Retinal pigment epithelial cell (primary cell): ENCODE data around the gene TWF2.

Experiments
- DNase-seq: peaks from one replicate; pipeline ENCODE4 v3.0.0-alpha.2; 2010; ENCODE audit warnings: low read depth
- H3K4me3 ChIP-seq: 2 replicates; pipeline ENCODE4 v1.5.1; 2011; ENCODE audit warnings: mild to moderate bottlenecking, low read length, control low read depth, moderate library complexity
- CTCF ChIP-seq: conservative IDR thresholded peaks from 2 replicates; pipeline ENCODE4 v1.5.1; 2011; ENCODE audit warnings: low read depth, low read length, control low read depth, inconsistent platforms

Gene TWF2

GRCh38 chr3:52257911-52258310 lies 19.0 kb upstream of the TWF2 start:
- no peak for TF ChIP-seq CTCF
- DNase-seq: no peak
- H3K4me3 ChIP-seq: no peak overlapping the region

- no peak overlapping the region for H3K4me3 ChIP-seq
- no peak for TF ChIP-seq CTCF
- DNase-seq: no peak
Measured at GRCh38 chr3:52256622-52257021, 17.7 kb upstream of the TWF2 start.

- TF ChIP-seq CTCF: no peak
- H3K4me3 ChIP-seq: no peak overlapping the region
- DNase-seq: no peak
Measured at GRCh38 chr3:52256159-52256558, 17.2 kb upstream of the TWF2 start.

GRCh38 chr3:52254608-52255007 lies 15.7 kb upstream of the TWF2 start:
- no peak for DNase-seq
- TF ChIP-seq CTCF: no peak
- no peak overlapping the region for H3K4me3 ChIP-seq

GRCh38 chr3:52253314-52254304 lies 14.7 kb upstream of the TWF2 start:
- no peak for TF ChIP-seq CTCF
- H3K4me3 ChIP-seq: no peak overlapping the region

GRCh38 chr3:52250122-52250521 lies 11.2 kb upstream of the TWF2 start:
- H3K4me3 ChIP-seq: no peak overlapping the region
- TF ChIP-seq CTCF: no peak
- DNase-seq: no peak

More at GRCh38 chr3:52253314-52254304, 14.7 kb upstream of the TWF2 start:
- no peak for DNase-seq

GRCh38 chr3:52249683-52250082 lies 10.7 kb upstream of the TWF2 start:
- TF ChIP-seq CTCF: no peak
- DNase-seq: no peak
- no peak overlapping the region for H3K4me3 ChIP-seq
